ENCODE results near the gene SERPINB1.

GRCh38 chr6:2826131-2826530 lies 15.5 kb downstream of the SERPINB1 start:
- TF ChIP-seq, protein P1, sequence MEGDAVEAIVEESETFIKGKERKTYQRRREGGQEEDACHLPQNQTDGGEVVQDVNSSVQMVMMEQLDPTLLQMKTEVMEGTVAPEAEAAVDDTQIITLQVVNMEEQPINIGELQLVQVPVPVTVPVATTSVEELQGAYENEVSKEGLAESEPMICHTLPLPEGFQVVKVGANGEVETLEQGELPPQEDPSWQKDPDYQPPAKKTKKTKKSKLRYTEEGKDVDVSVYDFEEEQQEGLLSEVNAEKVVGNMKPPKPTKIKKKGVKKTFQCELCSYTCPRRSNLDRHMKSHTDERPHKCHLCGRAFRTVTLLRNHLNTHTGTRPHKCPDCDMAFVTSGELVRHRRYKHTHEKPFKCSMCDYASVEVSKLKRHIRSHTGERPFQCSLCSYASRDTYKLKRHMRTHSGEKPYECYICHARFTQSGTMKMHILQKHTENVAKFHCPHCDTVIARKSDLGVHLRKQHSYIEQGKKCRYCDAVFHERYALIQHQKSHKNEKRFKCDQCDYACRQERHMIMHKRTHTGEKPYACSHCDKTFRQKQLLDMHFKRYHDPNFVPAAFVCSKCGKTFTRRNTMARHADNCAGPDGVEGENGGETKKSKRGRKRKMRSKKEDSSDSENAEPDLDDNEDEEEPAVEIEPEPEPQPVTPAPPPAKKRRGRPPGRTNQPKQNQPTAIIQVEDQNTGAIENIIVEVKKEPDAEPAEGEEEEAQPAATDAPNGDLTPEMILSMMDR (IDR thresholded peaks at IDR 0.05), result no peak
- TF ChIP-seq POLR2A (IDR thresholded peaks at IDR 0.05), result no peak

Data from tibial nerve (tissue), 3 donors.